ENCODE data around the gene DAB2. TPM values are rescaled to one million over a fixed set of nuclear protein-coding genes. Genes with fewer than 3 reads are reported as not detected.

Gene DAB2
- total and polyA plus RNA-seq, 2 of the 8 experiments (the other 6 are each of a cell fraction or from before 2014, with no cell fraction given): 2.6 to 4.9 TPM

- TF ChIP-seq, protein P1, sequence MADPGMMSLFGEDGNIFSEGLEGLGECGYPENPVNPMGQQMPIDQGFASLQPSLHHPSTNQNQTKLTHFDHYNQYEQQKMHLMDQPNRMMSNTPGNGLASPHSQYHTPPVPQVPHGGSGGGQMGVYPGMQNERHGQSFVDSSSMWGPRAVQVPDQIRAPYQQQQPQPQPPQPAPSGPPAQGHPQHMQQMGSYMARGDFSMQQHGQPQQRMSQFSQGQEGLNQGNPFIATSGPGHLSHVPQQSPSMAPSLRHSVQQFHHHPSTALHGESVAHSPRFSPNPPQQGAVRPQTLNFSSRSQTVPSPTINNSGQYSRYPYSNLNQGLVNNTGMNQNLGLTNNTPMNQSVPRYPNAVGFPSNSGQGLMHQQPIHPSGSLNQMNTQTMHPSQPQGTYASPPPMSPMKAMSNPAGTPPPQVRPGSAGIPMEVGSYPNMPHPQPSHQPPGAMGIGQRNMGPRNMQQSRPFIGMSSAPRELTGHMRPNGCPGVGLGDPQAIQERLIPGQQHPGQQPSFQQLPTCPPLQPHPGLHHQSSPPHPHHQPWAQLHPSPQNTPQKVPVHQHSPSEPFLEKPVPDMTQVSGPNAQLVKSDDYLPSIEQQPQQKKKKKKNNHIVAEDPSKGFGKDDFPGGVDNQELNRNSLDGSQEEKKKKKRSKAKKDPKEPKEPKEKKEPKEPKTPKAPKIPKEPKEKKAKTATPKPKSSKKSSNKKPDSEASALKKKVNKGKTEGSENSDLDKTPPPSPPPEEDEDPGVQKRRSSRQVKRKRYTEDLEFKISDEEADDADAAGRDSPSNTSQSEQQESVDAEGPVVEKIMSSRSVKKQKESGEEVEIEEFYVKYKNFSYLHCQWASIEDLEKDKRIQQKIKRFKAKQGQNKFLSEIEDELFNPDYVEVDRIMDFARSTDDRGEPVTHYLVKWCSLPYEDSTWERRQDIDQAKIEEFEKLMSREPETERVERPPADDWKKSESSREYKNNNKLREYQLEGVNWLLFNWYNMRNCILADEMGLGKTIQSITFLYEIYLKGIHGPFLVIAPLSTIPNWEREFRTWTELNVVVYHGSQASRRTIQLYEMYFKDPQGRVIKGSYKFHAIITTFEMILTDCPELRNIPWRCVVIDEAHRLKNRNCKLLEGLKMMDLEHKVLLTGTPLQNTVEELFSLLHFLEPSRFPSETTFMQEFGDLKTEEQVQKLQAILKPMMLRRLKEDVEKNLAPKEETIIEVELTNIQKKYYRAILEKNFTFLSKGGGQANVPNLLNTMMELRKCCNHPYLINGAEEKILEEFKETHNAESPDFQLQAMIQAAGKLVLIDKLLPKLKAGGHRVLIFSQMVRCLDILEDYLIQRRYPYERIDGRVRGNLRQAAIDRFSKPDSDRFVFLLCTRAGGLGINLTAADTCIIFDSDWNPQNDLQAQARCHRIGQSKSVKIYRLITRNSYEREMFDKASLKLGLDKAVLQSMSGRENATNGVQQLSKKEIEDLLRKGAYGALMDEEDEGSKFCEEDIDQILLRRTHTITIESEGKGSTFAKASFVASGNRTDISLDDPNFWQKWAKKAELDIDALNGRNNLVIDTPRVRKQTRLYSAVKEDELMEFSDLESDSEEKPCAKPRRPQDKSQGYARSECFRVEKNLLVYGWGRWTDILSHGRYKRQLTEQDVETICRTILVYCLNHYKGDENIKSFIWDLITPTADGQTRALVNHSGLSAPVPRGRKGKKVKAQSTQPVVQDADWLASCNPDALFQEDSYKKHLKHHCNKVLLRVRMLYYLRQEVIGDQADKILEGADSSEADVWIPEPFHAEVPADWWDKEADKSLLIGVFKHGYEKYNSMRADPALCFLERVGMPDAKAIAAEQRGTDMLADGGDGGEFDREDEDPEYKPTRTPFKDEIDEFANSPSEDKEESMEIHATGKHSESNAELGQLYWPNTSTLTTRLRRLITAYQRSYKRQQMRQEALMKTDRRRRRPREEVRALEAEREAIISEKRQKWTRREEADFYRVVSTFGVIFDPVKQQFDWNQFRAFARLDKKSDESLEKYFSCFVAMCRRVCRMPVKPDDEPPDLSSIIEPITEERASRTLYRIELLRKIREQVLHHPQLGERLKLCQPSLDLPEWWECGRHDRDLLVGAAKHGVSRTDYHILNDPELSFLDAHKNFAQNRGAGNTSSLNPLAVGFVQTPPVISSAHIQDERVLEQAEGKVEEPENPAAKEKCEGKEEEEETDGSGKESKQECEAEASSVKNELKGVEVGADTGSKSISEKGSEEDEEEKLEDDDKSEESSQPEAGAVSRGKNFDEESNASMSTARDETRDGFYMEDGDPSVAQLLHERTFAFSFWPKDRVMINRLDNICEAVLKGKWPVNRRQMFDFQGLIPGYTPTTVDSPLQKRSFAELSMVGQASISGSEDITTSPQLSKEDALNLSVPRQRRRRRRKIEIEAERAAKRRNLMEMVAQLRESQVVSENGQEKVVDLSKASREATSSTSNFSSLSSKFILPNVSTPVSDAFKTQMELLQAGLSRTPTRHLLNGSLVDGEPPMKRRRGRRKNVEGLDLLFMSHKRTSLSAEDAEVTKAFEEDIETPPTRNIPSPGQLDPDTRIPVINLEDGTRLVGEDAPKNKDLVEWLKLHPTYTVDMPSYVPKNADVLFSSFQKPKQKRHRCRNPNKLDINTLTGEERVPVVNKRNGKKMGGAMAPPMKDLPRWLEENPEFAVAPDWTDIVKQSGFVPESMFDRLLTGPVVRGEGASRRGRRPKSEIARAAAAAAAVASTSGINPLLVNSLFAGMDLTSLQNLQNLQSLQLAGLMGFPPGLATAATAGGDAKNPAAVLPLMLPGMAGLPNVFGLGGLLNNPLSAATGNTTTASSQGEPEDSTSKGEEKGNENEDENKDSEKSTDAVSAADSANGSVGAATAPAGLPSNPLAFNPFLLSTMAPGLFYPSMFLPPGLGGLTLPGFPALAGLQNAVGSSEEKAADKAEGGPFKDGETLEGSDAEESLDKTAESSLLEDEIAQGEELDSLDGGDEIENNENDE (IDR thresholded peaks at IDR 0.05; ENCODE audit: insufficient replicate concordance, low read length): no peak
Measured at GRCh38 chr5:39422728-39423285, 2.0 kb downstream of the DAB2 start (continued).
